ENCODE measurements around the gene FSD1L.

GRCh38 chr9:105511446-105511845, 63.6 kb downstream of the FSD1L start:
- no peak for TF ChIP-seq REST (IDR thresholded peaks at IDR 0.05)
- no peak for TF ChIP-seq CTCF (IDR thresholded peaks at IDR 0.05)
- TF ChIP-seq EP300 (IDR thresholded peaks at IDR 0.05), result no peak
- TF ChIP-seq RNF2 (IDR thresholded peaks at IDR 0.05; ENCODE audit: borderline replicate concordance, low read depth), result no peak
- TF ChIP-seq POLR2A (IDR thresholded peaks at IDR 0.05; ENCODE audit: low read length), result no peak
- no peak for TF ChIP-seq SMC3 (IDR thresholded peaks at IDR 0.05)
- TF ChIP-seq PBX3 (IDR thresholded peaks at IDR 0.05), result no peak
- TF ChIP-seq USF2 (IDR thresholded peaks at IDR 0.05), result no peak
- no peak for TF ChIP-seq EHMT2 (IDR thresholded peaks at IDR 0.05; ENCODE audit: low read depth)
- TF ChIP-seq MAFK (IDR thresholded peaks at IDR 0.05; ENCODE audit: partially characterized antibody), result no peak
- no peak for TF ChIP-seq HOXB5 (CRISPR knock-in tag; IDR thresholded peaks at IDR 0.05)
- TF ChIP-seq FOSB (CRISPR knock-in tag; IDR thresholded peaks at IDR 0.05), result no peak
- TF ChIP-seq ESRRA (IDR thresholded peaks at IDR 0.05; ENCODE audit: borderline replicate concordance, low read length), result no peak
- no peak for TF ChIP-seq TFCP2L1 (CRISPR knock-in tag; IDR thresholded peaks at IDR 0.05)
